ENCODE data around the gene PITPNB.
A peak's percentile ranks its signal among the peaks of the same experiment; 100 is the strongest.

PITPNB gene

GRCh38 chr22:27947448-27947847 is 28.4 kb upstream of the PITPNB start:
- no peak overlapping the region for H3K9ac ChIP-seq (ENCODE audit: low read depth, low read length)
- H3K4me2 ChIP-seq (ENCODE audit: low read length): no peak overlapping the region
- no peaks in the 10 kb centered on the region for H3K27me3 ChIP-seq (ENCODE audit: control insufficient read depth, insufficient read depth, low read length)
- H3K4me1 ChIP-seq (ENCODE audit: control insufficient read depth, insufficient read depth, low read length): peaks cover 6% of the 10 kb centered on the region
- H3K9me3 ChIP-seq (replicated peaks; ENCODE audit: low read length): no peaks in the 10 kb centered on the region
- no peak overlapping the region for H3K4me3 ChIP-seq (ENCODE audit: low read length)
- H3K36me3 ChIP-seq (ENCODE audit: insufficient read depth, low read length): no peaks in the 10 kb centered on the region

- H3K27me3 ChIP-seq (ENCODE audit: control insufficient read depth, insufficient read depth, low read length): no peaks in the 10 kb centered on the region
- no peaks in the 10 kb centered on the region for H3K9me3 ChIP-seq (replicated peaks; ENCODE audit: low read length)
- no peaks in the 10 kb centered on the region for H3K36me3 ChIP-seq (ENCODE audit: insufficient read depth, low read length)
- no peak overlapping the region for H3K9ac ChIP-seq (ENCODE audit: low read depth, low read length)
- H3K4me2 ChIP-seq (ENCODE audit: low read length): no peak overlapping the region
- no peaks in the 10 kb centered on the region for H3K4me1 ChIP-seq (ENCODE audit: control insufficient read depth, insufficient read depth, low read length)
- no peak overlapping the region for H3K4me3 ChIP-seq (ENCODE audit: low read length)
Measured at GRCh38 chr22:27941143-27941542, 22.1 kb upstream of the PITPNB start.

- Histone ChIP-seq H3K36me3 (ENCODE audit: insufficient read depth, low read length) (no peaks in the 10 kb centered on the region), H3K9ac (ENCODE audit: low read depth, low read length) (no peak overlapping the region), H3K4me2 (ENCODE audit: low read length) (no peak overlapping the region), H3K4me1 (ENCODE audit: control insufficient read depth, insufficient read depth, low read length) (no peaks in the 10 kb centered on the region), H3K27me3 (ENCODE audit: control insufficient read depth, insufficient read depth, low read length) (no peaks in the 10 kb centered on the region), H3K9me3 (replicated peaks; ENCODE audit: low read length) (no peaks in the 10 kb centered on the region), H3K4me3 (ENCODE audit: low read length) (no peak overlapping the region)
Measured at GRCh38 chr22:27937453-27937852, 18.4 kb upstream of the PITPNB start.

DNA sequence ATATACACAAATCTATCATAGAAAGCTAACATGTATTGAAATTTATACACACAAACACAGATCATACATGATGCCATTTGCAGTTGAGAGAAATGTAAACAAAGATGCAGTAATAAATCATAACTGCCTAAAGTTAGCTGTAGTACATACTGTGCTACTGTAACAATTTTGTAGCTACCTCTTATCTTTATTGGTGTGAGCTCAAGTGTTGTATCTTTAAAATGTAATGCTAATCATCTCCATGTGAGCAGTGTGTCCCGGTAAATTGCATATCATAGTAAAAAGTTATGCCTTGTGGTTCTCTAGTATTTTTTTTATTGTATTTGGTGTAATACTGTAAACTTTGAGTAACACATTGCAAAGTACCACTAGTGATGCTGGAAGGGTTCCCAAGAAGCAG is 16.8 kb upstream of the PITPNB start:
- Histone ChIP-seq H3K4me3 (ENCODE audit: low read length) (no peak overlapping the region), H3K4me2 (ENCODE audit: low read length) (no peak overlapping the region), H3K9ac (ENCODE audit: low read depth, low read length) (no peak overlapping the region), H3K4me1 (ENCODE audit: control insufficient read depth, insufficient read depth, low read length) (no peaks in the 10 kb centered on the region), H3K9me3 (replicated peaks; ENCODE audit: low read length) (no peaks in the 10 kb centered on the region), H3K27me3 (ENCODE audit: control insufficient read depth, insufficient read depth, low read length) (no peaks in the 10 kb centered on the region), H3K36me3 (ENCODE audit: insufficient read depth, low read length) (no peaks in the 10 kb centered on the region)

DNA sequence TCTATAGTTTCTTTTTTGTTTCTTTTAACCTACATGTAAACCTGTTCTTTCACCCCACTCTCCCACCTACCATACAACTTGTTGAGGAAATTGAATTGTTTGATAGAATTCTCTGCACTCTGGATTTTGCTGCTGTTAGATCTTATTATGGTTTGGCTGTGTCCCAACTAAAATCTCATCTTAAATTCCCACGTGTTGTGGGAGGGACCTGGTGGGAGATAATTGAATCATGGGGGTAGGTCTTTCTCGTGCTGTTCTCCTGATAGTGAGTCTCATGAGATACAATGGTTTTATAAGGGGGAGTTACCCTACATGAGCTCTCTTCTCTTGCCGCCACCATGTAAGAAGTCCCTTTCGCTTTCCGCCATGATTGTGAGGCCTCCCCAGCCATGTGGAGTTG is 15.0 kb upstream of the PITPNB start:
- no peaks in the 10 kb centered on the region for H3K36me3 ChIP-seq (ENCODE audit: insufficient read depth, low read length)
- H3K9ac ChIP-seq (ENCODE audit: low read depth, low read length): no peak overlapping the region
- no peaks in the 10 kb centered on the region for H3K4me1 ChIP-seq (ENCODE audit: control insufficient read depth, insufficient read depth, low read length)
- no peaks in the 10 kb centered on the region for H3K27me3 ChIP-seq (ENCODE audit: control insufficient read depth, insufficient read depth, low read length)
- H3K9me3 ChIP-seq (replicated peaks; ENCODE audit: low read length): no peaks in the 10 kb centered on the region
- no peak overlapping the region for H3K4me2 ChIP-seq (ENCODE audit: low read length)
- H3K4me3 ChIP-seq (ENCODE audit: low read length): no peak overlapping the region

DNA sequence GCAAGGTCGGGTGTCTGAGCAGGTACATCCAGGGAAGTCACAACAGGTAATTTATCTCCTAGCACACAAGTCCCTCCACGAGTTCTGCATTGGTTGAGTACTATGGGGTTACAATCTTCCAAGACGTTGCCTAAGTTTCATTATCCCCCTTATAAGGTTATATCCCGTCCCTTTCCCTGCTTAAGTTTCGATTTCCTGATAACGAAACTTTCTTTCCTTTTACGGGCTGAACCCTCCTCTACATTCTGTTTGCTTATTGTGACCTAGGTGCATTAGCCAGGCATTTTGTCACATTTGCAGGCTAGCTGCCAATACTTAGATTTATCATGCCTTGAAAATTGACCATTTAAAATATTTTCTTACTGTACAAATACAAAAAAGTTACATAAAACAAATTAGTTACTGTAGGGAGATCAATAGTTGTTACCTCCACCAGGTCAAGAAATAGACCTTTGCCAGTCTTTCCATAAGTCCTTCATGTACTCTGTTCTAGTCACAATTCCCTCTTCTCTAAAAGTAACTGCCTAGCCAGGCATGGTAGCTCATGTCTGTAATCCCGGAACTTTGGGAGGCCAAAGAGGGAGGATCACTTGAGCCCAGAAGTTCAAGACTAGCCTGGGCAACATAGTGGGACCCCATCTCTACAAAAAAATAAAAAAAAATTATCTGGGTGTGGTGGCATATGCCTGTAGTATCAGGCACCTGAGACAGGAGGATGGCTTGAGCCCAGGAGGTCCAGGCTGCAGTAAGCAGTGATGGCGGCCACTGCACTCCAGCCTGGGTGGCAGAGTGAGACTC is 14.3 kb upstream of the PITPNB start:
- H3K4me2 ChIP-seq (ENCODE audit: low read length): no peak overlapping the region
- no peaks in the 10 kb centered on the region for H3K36me3 ChIP-seq (ENCODE audit: insufficient read depth, low read length)
- no peaks in the 10 kb centered on the region for H3K27me3 ChIP-seq (ENCODE audit: control insufficient read depth, insufficient read depth, low read length)
- H3K9ac ChIP-seq (ENCODE audit: low read depth, low read length): no peak overlapping the region
- H3K4me1 ChIP-seq (ENCODE audit: control insufficient read depth, insufficient read depth, low read length): no peaks in the 10 kb centered on the region
- H3K9me3 ChIP-seq (replicated peaks; ENCODE audit: low read length): no peaks in the 10 kb centered on the region
- H3K4me3 ChIP-seq (ENCODE audit: low read length): no peak overlapping the region

GRCh38 chr22:27930331-27931060 is 11.4 kb upstream of the PITPNB start:
- Histone ChIP-seq H3K36me3 (ENCODE audit: insufficient read depth, low read length) (no peaks in the 10 kb centered on the region), H3K9me3 (replicated peaks; ENCODE audit: low read length) (no peaks in the 10 kb centered on the region), H3K4me3 (ENCODE audit: low read length) (no peak overlapping the region), H3K27me3 (ENCODE audit: control insufficient read depth, insufficient read depth, low read length) (no peaks in the 10 kb centered on the region), H3K4me1 (ENCODE audit: control insufficient read depth, insufficient read depth, low read length) (no peaks in the 10 kb centered on the region), H3K9ac (ENCODE audit: low read depth, low read length) (no peak overlapping the region), H3K4me2 (ENCODE audit: low read length) (no peak overlapping the region)

GRCh38 chr22:27927608-27928007 is 8.6 kb upstream of the PITPNB start:
- Histone ChIP-seq H3K4me1 (ENCODE audit: control insufficient read depth, insufficient read depth, low read length) (no peaks in the 10 kb centered on the region), H3K4me2 (ENCODE audit: low read length) (no peak overlapping the region), H3K27me3 (ENCODE audit: control insufficient read depth, insufficient read depth, low read length) (no peaks in the 10 kb centered on the region), H3K36me3 (ENCODE audit: insufficient read depth, low read length) (no peaks in the 10 kb centered on the region), H3K9ac (ENCODE audit: low read depth, low read length) (no peak overlapping the region), H3K9me3 (replicated peaks; ENCODE audit: low read length) (no peaks in the 10 kb centered on the region), H3K4me3 (ENCODE audit: low read length) (no peak overlapping the region)

DNA sequence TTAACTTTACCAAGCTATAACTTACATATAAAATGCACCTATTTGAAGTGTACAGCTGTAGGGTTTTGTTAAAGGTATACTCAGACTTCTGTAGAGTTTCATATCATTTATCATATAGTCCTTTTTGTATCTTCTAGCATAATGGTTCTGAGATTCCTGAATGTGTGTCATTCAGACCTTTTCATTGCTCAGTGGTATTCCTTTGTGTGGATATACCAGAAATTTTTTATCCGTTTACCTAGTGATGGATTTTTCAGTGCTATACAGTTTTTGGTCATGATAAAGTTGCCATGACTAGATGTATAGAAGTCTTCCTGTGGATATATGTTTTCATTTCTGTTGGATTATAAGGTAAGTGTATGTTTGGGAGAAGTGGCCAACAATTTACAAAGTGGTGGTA is 6.3 kb upstream of the PITPNB start:
- Histone ChIP-seq H3K27me3 (ENCODE audit: control insufficient read depth, insufficient read depth, low read length) (no peaks in the 10 kb centered on the region), H3K9ac (ENCODE audit: low read depth, low read length) (no peak overlapping the region), H3K36me3 (ENCODE audit: insufficient read depth, low read length) (no peaks in the 10 kb centered on the region), H3K4me1 (ENCODE audit: control insufficient read depth, insufficient read depth, low read length) (peaks cover 6% of the 10 kb centered on the region), H3K4me2 (ENCODE audit: low read length) (no peak overlapping the region), H3K4me3 (ENCODE audit: low read length) (no peak overlapping the region), H3K9me3 (replicated peaks; ENCODE audit: low read length) (no peaks in the 10 kb centered on the region)

DNA sequence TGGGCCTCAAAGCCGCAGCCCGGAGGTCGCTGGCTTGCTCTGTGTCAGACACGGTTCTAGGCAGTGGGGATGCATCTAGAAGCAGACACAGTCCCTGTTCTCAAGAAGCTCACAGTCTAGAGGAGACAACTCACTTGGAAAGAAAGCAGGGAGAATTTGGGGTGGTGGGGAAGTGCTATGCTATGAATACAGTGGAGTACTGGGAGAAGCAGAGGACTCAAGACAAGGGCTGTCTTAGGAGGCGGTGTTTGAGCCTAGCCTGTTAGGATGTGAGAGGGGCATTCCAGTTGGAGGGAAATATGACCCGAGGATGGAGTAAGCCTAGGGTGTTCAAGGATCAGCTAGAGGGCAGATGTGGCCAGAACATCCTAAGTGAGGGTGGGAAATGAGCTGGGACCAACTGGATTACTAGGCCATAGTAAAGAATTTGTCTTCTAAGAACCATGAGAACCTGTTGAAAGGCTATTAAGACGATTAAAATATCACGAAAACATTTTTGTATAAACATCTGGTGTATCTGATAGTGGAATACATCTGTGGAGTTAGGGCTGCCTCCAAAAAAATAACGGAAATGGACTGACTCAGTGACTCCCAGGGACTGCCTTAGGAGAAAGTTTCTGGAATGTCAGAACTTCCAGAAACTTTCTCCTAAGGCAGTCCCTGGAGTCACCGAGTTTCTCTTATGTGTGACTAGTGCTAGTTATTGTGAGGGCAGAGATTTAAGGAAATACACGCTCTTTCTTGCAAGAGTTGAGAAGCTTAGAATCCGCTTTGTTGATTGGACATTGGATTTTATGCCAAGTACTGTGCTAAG is 1.1 kb upstream of the PITPNB start:
- H3K4me3 ChIP-seq (ENCODE audit: low read length): peak overlapping the region; percentile 80
- peaks cover 36% of the 10 kb centered on the region for H3K4me1 ChIP-seq (ENCODE audit: control insufficient read depth, insufficient read depth, low read length)
- no peaks in the 10 kb centered on the region for H3K36me3 ChIP-seq (ENCODE audit: insufficient read depth, low read length)
- H3K9me3 ChIP-seq (replicated peaks; ENCODE audit: low read length): no peaks in the 10 kb centered on the region
- H3K4me2 ChIP-seq (ENCODE audit: low read length): peak overlapping the region; percentile 92
- peak overlapping the region; percentile 91 for H3K9ac ChIP-seq (ENCODE audit: low read depth, low read length)
- no peaks in the 10 kb centered on the region for H3K27me3 ChIP-seq (ENCODE audit: control insufficient read depth, insufficient read depth, low read length)

DNA sequence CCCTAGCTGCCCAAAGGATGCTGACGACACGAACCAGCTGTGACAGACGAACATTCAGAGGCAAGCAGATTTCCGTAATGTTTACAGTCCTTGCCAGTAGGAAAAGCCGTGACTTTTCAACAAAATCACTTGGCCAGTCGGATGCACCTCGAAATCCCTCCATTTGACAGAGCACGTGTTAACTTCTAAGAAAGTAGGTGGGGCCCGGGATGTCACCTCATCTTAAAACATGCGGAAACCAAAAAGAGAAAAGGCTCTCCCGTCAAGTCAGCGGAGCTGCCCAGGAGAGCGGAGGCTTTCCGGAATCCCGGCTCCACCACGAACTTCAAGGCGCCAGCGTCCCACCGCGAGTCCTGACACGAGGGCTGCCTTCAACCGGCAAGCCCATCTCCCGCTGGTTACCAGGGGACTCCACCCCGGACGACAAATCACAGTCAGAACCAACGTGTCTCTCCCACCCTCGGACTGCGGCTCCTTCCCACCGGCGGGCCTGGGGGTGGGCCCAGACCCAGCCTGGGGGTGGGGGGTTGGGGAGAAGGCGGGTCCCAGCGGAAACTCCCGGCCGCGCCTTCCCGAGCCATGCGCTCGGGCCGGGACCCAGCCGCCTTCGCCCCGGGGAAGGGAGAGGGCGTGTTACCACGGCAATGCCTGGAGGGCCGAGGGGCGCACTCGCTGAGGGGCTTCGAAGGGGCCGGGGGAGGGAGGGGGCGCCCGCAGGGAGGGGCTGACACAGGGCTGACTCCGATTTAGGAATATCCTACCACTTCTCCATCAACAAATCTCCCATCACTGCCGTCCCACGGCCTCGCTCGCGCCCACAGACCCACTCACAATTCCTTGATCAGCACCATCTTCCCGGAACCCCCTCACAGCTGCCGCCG is 475 bp downstream of the PITPNB start:
- H3K36me3 ChIP-seq (ENCODE audit: insufficient read depth, low read length): no peaks in the 10 kb centered on the region
- H3K4me3 ChIP-seq (ENCODE audit: low read length): peak overlapping the region; percentile 83
- peak overlapping the region; percentile 85 for H3K4me2 ChIP-seq (ENCODE audit: low read length)
- no peaks in the 10 kb centered on the region for H3K9me3 ChIP-seq (replicated peaks; ENCODE audit: low read length)
- H3K9ac ChIP-seq (ENCODE audit: low read depth, low read length): peak overlapping the region; percentile 92
- peaks cover 42% of the 10 kb centered on the region for H3K4me1 ChIP-seq (ENCODE audit: control insufficient read depth, insufficient read depth, low read length)
- H3K27me3 ChIP-seq (ENCODE audit: control insufficient read depth, insufficient read depth, low read length): no peaks in the 10 kb centered on the region
